Peyer's patch (tissue), 4 donors: ENCODE measurements around the gene TNC.

Experiments used
- POLR2A ChIP-seq, 2 donors: fragments of 450-650 bp; IDR thresholded peaks; one replicate each; pipeline ENCODE4 v1.5.1; 2017; ENCODE audit warnings: antibody characterized with exemption in 2 of 2, mild to moderate bottlenecking in 2 of 2, moderate library complexity in 2 of 2
- TF ChIP-seq, protein P1 (sequence below), 6 experiments: fragments of 450-650 bp in 4 of 6; fragments of 200-600 bp in 2 of 6; sonication (generic) in 1 of 6; IDR thresholded peaks; one replicate each; pipeline ENCODE4 v1.5.1; 2017 to 2019; ENCODE audit warnings: antibody characterized with exemption in 6 of 6, mild to moderate bottlenecking in 3 of 6, moderate library complexity in 1 of 6

DNA sequence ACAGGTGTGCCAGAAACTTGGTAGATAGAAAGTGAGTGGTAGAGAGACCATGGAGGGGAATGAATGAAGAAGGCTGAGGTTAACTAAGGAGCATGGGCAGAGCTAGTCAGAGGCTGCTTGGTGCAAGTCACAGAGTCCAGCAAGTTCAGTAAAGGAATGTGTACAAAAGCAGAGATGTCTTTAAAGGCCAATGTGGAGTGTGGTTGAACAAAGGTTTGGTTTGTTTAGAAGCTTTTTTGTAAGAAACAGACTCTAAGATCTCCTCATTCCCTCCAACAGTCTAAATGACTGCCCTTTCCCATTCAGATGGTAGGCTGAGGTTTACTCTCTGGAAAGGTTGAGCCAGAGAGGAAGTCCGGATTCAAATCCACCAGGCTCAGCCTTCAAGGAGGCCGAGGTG, 84.2 kb downstream of the TNC start:
- TF ChIP-seq, protein P1, sequence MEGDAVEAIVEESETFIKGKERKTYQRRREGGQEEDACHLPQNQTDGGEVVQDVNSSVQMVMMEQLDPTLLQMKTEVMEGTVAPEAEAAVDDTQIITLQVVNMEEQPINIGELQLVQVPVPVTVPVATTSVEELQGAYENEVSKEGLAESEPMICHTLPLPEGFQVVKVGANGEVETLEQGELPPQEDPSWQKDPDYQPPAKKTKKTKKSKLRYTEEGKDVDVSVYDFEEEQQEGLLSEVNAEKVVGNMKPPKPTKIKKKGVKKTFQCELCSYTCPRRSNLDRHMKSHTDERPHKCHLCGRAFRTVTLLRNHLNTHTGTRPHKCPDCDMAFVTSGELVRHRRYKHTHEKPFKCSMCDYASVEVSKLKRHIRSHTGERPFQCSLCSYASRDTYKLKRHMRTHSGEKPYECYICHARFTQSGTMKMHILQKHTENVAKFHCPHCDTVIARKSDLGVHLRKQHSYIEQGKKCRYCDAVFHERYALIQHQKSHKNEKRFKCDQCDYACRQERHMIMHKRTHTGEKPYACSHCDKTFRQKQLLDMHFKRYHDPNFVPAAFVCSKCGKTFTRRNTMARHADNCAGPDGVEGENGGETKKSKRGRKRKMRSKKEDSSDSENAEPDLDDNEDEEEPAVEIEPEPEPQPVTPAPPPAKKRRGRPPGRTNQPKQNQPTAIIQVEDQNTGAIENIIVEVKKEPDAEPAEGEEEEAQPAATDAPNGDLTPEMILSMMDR (IDR thresholded peaks at IDR 0.05): no peak
- no peak for TF ChIP-seq POLR2A (IDR thresholded peaks at IDR 0.05)
